Fibroblast of skin of back (primary cell): ENCODE data around the gene HNMT.
"Not testable (repeated sequence)": the region's sequence is repeated elsewhere in the genome, so short reads cannot be mapped to it uniquely, and the experiment has no call there.

Experiments
- DNase-seq: peaks from one replicate; pipeline ENCODE4 v3.0.0-alpha.2; 2013

Gene HNMT

DNA sequence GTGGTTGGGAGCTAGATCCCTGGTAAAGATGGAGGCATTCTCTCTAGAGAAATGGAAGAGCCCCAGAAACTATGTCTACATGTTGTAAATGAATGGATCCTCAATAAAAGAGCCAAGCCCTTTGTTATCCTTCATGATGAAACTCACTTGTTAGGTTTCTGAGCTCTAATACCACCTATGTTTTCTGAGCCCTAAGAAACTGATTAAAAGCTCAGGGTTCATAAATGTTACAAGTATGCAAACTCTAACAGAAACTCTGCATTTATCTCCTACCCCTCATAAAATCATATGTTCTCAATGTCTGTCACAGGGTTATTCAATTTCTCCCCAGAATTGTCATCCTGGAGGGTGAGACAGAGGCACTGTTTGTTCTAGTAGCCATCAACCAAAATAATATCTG, 18.0 kb upstream of the HNMT start:
- no peak for DNase-seq

GRCh38 chr2:137947032-137947727, 17.1 kb upstream of the HNMT start:
- no peak for DNase-seq

GRCh38 chr2:137947728-137948336, 16.4 kb upstream of the HNMT start:
- DNase-seq, result peak; percentile 63

- no peak for DNase-seq
Observed at GRCh38 chr2:137948894-137949293, 15.4 kb upstream of the HNMT start.

DNA sequence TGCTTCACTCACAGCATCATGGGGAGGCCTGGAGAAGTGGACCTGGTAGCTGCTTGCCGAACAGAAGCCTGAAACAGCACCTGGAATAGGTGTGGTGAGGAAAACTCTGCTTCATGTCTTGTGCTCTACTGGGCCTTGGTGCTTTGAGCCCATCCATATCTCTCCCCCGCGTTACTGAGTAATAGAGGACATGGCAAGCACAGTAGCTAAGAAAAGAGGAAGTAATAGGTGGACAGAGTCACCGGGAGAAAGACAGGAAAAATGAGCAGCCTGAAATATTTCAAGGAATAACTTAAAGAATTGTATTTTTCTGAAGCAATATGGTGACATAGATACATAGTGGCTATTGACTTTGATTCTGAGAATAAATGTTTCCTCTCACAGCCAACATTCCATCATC, 14.0 kb upstream of the HNMT start:
- DNase-seq, result no peak

DNA sequence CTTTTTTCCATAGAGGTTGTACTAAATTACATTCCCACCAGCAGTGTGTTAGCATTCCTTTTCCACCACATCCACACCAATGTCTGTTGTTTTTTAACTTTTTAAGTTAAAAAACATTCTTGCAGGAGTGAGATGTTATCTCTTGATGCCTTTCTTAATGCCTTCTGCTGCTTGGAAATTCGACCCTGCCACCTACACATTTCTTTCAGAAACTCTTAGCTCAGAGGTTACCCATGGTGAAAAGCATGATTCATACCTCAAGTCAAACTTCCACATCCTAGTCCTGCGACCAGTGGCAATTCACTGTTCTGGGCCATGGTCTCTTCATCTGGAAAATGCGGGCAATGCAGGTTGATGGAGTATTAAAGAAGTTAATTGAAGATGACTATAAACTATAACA, 12.7 kb upstream of the HNMT start:
- DNase-seq, result peak; percentile 51

DNA sequence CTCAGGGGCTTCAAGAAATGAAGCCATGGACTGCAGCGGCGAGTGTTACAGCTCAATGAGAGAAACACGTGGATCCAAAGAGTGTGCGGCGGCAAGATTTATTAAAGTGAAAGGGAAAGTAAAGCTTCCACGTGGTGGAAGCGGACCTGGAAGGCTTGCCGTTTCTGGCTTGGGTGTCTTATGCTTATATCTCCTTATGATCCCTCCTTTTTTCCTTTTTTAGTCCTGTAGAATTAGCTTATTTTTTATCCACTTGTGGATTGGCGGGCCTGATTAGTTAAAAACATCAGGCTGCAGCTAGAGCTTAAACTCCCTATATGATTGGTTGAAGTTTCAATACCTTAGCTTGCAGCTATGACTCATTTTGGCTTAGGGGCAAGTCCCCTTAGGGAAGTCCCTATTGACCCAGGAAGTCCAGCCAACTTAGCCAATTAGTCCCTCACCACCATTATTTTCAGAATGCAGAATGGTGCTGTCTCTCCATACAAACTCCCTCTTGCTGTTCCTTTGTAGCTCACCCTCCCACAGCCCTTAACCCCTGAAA, 11.6 kb upstream of the HNMT start:
- DNase-seq, result no peak

DNA sequence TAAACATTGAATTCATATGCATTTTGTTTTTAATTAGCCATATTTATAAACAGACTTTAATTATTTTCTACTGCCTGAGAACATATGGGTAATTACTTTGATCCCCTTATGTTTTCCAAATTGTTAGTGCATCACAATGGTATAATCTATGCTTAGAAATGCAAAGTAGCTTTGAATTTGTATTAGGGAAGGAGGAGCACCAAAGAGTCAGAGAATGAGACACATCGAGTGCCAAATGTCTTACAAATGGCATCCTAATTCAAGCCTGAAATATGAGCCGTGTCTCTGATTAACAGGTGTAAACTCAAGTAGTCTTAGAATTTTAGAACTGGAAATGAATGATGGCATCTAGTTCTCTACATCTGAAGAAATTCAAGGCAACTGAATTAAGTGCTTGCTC, 8.7 kb upstream of the HNMT start:
- DNase-seq, result no peak

DNA sequence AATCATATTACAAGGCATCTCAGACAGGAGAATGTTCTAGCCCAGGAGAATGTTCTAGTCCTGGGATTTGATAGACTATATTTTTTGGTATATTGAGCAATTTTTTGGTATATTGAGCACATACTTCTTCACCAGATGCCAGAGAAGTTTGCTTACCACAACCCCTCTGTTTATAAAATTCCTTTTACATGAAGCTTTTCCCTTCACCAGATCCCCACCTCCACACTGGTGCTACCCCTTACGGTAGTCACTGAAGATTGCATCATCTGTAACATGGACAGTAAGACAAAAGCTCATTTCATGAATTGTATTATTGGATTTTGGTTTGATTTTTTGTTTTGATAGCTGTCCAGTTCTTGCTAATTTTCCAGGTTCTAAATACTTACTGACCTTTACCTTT, 7.2 kb upstream of the HNMT start:
- DNase-seq, result peak; percentile 92

DNA sequence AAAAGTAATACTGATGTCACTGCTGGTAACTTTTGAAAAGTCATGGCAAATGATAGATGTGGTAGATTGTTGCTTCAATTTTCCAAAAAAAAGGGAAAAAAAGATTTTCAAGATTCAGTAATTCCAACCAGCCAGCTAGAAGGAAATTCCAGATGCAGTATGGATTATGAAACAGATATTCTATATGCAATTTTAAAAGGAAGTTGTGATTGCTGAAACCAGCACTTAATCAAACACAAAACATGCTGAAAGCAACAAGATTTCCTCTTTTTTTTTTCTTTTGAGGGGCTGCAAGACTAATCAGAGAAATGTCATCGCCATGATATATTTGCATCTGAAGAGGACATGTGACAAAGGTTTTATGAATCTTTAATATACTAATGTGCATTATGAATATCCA, 5.1 kb upstream of the HNMT start:
- DNase-seq, result no peak

DNA sequence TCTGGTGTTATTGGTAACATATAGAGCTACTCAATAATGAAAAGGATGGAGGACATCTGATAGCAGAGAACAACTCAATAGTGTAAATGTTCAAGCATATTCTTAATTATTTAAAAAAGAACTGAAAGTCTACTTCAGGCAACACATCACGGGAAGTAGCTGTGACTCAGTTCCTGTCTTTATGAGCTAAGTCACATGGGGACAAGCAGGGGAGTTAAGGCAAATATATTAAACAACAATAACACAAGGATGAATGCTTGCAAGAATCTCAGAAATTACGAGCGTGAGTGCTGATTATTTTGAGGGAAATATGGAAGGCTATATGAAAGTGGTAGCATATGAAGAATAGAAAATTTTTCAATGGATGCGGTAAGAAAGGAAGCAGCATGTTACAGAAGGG, 4.0 kb upstream of the HNMT start:
- no peak for DNase-seq

- DNase-seq, result no peak
Observed at GRCh38 chr2:137961602-137962001, 2.7 kb upstream of the HNMT start.

DNA sequence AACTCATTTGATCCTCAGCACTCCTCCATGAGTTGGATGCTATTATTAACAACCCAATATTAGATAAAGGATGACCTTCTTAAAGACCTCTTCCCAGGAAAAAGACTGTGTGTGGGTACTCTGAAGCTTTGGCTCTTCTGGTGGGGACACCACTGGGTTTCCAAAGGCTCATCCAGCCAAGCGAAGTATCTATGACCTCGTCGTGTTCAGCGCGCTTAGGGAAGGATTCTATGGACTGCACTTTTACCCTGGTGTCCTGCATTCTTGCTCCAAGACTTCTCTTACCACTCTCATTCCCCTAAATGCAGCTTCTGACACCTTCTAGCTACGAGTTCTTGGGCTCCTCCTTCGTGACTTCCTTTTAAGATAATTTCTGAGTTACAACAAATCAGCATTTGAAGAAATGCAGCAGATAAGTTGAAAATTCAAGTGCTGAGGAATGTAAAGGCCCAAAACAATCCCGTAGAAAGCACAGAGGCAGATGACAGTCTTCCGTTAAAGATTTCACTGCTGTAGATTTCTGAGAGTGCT, 673 bp upstream of the HNMT start:
- DNase-seq, result no peak

DNA sequence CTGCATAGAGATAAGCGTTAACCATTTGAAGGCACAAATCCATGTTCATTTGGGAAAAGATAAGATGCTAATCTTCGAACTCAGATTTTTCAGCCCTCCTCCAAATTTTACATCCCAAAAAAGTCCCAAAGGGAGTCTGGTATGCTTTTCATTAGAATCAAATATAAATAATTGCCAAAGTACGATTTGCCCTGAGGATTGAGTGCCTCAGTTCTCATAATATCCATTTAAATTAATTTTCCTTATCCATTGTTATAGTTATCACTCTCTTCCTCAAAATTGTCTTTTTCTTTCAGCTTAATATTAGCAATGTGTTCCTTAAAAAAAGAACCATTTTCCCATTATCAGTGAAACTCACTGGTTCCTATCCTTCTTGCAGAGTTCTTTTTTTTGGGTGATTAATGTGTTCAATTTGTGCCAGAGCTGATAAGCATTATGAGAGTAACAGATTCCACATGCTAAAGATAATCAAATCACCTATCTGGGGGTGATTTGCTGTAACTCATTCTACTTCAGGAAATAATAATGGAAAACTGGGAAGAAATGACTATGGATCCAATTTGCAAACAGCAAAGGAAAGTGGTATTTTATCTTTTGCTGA, 686 bp downstream of the HNMT start:
- no peak for DNase-seq

DNA sequence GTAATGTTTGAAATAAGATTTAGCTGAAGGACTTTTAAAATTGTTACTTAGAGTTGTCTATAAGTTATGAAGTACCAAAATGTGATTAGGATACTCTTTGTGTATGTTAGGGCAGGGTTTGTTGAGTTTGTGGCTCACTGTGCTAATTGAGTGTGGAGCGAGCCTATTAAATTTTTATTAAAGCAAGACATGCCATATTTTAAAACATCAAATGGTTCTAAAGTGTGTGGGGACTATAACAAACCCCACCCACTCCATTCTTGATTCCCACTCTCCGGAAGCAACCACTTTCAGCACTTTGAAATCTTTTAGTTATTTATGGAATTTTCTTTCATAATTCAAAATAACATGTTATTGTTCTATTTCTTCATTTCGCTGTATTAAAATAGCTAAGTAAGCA, 1.8 kb downstream of the HNMT start:
- DNase-seq, result no peak

GRCh38 chr2:137967042-137967441, 2.8 kb downstream of the HNMT start:
- no peak for DNase-seq

GRCh38 chr2:137968477-137969417, 4.5 kb downstream of the HNMT start:
- DNase-seq, result no peak

DNA sequence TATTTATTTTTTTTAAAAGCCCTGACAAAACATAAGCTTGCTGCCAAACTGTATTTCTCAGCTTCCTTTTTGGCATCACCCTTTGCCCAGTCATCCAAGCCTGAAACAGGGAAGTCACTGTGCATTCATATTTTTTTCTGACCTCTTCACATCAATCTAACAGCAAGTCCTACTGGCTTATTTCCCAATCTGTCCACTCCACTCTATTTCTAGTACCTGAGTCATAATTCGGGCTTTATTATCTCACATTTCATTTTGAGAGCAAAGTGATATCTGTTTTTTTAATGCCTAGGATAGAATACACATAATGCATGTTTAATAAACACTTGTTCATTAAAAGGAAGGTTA, 5.1 kb downstream of the HNMT start:
- peak; percentile 83 for DNase-seq

GRCh38 chr2:137969876-137970275, 5.6 kb downstream of the HNMT start:
- no peak for DNase-seq

DNA sequence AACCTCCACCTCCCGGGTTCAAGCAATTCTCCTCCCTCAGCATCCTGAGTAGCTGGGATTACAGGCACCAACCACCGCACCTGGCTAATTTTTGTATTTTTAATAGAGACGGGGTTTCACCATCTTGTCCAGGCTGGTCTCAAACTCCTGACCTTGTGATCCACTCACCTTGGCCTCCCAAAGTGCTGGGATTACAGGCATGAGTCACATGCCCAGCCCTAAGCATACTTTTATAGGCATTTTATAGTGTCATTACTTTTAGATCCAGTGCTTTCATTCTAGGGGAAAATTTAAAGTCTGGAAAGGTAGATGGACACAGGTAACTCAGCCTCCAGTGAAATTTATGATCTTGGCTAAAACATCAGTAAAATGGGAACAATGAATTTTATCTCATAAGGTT, 7.0 kb downstream of the HNMT start:
- not testable (repeated sequence) for DNase-seq

DNA sequence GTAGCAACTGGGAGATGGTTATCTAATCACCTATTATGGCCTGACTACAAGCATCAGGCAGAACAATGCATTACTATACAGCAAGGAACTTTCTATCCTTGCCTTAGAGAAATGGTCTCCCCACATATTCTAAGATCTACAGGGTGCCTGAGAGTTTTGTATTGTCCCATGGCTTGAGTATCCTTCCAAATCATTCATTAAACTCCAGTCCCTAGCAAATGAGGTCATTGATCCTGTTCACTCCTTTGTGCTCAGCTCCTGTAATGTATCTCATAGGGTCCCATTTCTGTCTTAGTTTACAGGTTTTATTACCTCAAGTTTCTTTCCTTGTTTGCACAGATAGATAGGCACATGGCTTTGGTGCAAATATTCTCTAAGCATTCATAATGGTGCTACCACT, 9.0 kb downstream of the HNMT start:
- no peak for DNase-seq
